Brain microvascular endothelial cell (primary cell): Measurements from ENCODE around the gene ARHGEF33.

Experiments
- DNase-seq: peaks from one replicate; pipeline ENCODE4 v3.0.0-alpha.2; 2020
- H3K27ac ChIP-seq: fragments of 250-450 bp; sonication (Bioruptor Pico); 2 replicates; pipeline ENCODE4 v1.5.1; 2020; ENCODE audit warnings: mild to moderate bottlenecking, moderate library complexity
- H3K27me3 ChIP-seq: fragments of 250-450 bp; sonication (Bioruptor Pico); replicated peaks from 2 replicates; pipeline ENCODE4 v1.5.1; 2020; ENCODE audit warnings: mild to moderate bottlenecking
- H3K36me3 ChIP-seq: fragments of 250-450 bp; sonication (Bioruptor Pico); replicated peaks from 2 replicates; pipeline ENCODE4 v1.5.1; 2020; ENCODE audit warnings: mild to moderate bottlenecking
- H3K4me3 ChIP-seq: 2 replicates; pipeline ENCODE4 v1.5.1; 2011; ENCODE audit warnings: low read depth, mild to moderate bottlenecking, control low read depth, low read length, moderate library complexity
- in situ Hi-C: cut with HindIII; loops from 2 replicates; pipeline ENCODE4 v1.10.0; 2017; ENCODE audit warnings: low sequenced_read_pairs, low pct_ligation_motif_present
- TF ChIP-seq, protein P1 (sequence below): IDR thresholded peaks from 2 replicates; pipeline ENCODE4 v1.5.1; 2011; ENCODE audit warnings: low read depth, mild to moderate bottlenecking, moderate library complexity, low read length, control low read depth, inconsistent platforms; ENCODE audit errors: missing control alignments

The ARHGEF33 gene

GRCh38 chr2:38898256-38898655 is 8.6 kb downstream of the ARHGEF33 start:
- H3K27me3 ChIP-seq = no peaks in the 10 kb centered on the region
- no peak overlapping the region for H3K27ac ChIP-seq
- no peaks in the 10 kb centered on the region for H3K36me3 ChIP-seq
- no peak for DNase-seq
- no peak overlapping the region for H3K4me3 ChIP-seq
- TF ChIP-seq, protein P1, sequence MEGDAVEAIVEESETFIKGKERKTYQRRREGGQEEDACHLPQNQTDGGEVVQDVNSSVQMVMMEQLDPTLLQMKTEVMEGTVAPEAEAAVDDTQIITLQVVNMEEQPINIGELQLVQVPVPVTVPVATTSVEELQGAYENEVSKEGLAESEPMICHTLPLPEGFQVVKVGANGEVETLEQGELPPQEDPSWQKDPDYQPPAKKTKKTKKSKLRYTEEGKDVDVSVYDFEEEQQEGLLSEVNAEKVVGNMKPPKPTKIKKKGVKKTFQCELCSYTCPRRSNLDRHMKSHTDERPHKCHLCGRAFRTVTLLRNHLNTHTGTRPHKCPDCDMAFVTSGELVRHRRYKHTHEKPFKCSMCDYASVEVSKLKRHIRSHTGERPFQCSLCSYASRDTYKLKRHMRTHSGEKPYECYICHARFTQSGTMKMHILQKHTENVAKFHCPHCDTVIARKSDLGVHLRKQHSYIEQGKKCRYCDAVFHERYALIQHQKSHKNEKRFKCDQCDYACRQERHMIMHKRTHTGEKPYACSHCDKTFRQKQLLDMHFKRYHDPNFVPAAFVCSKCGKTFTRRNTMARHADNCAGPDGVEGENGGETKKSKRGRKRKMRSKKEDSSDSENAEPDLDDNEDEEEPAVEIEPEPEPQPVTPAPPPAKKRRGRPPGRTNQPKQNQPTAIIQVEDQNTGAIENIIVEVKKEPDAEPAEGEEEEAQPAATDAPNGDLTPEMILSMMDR = no peak
- in situ Hi-C loops = no loop called here

GRCh38 chr2:38900726-38901125 is 11.1 kb downstream of the ARHGEF33 start:
- TF ChIP-seq, protein P1 = no peak
- Histone ChIP-seq H3K36me3 (no peaks in the 10 kb centered on the region), H3K4me3 (no peak overlapping the region), H3K27me3 (no peaks in the 10 kb centered on the region), H3K27ac (no peak overlapping the region)
- in situ Hi-C loops = no loop called here
- no peak for DNase-seq

GRCh38 chr2:38905251-38905650 is 15.6 kb downstream of the ARHGEF33 start:
- no peak for DNase-seq
- no peak overlapping the region for H3K4me3 ChIP-seq
- no peaks in the 10 kb centered on the region for H3K36me3 ChIP-seq
- TF ChIP-seq, protein P1 = no peak
- in situ Hi-C loops = no loop called here
- no peak overlapping the region for H3K27ac ChIP-seq
- no peaks in the 10 kb centered on the region for H3K27me3 ChIP-seq

DNA sequence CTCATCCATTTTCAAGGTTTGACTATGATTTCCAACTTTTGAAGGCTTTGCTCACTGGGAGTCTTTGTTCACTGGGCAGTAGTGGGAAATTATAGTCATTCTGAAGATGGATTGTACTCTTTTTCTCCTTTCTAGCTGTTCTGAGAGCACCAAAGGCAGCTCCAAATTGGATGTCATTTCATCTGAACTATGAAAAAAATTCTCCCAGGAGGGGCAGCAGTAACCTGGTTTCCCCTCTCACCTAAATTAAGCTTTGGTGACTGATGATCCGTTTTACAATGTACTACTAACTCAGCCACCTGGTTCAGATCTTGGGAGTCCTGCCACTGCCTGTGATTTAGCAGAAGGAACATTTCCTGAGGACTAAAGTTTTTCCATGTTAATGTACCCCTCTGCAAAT is 17.6 kb downstream of the ARHGEF33 start:
- H3K27ac ChIP-seq = no peak overlapping the region
- in situ Hi-C loops = no loop called here
- DNase-seq = no peak
- H3K27me3 ChIP-seq = no peaks in the 10 kb centered on the region
- no peak overlapping the region for H3K4me3 ChIP-seq
- no peaks in the 10 kb centered on the region for H3K36me3 ChIP-seq
- TF ChIP-seq, protein P1 = no peak

GRCh38 chr2:38907743-38908562 is 18.3 kb downstream of the ARHGEF33 start:
- Histone ChIP-seq H3K27ac (no peak overlapping the region), H3K27me3 (no peaks in the 10 kb centered on the region), H3K36me3 (no peaks in the 10 kb centered on the region), H3K4me3 (no peak overlapping the region)
- no peak for DNase-seq
- in situ Hi-C loops = no loop called here
- TF ChIP-seq, protein P1 = no peak

DNA sequence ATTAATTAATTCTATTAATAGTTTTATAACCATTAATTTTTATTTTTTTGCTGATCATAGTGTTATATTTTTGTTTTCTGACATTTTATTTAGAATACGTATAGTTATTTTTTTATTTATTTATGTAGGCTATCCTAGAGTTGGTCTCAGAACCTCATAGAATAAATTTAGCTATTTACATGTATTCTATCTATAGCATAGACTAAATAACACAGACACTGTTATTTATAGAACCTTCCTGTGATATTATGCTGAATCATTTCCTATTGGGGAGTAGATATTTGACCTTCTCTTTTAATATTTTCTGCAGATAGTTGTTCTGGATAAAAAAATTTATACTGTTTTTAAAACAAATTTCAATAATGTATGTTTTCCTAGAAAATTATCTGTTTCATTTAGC is 20.2 kb downstream of the ARHGEF33 start:
- Histone ChIP-seq H3K36me3 (no peaks in the 10 kb centered on the region), H3K4me3 (no peak overlapping the region), H3K27me3 (no peaks in the 10 kb centered on the region), H3K27ac (no peak overlapping the region)
- no peak for DNase-seq
- TF ChIP-seq, protein P1 = no peak
- in situ Hi-C loops = no loop called here
